GM12892 (cell line): ENCODE results near the gene DNMT3B.

ENCODE experiments used
- POLR2A ChIP-seq: IDR thresholded peaks from 2 replicates; pipeline ENCODE4 v1.6.1; 2011; ENCODE audit warnings: low read depth, low read length, control low read depth
- POLR2AphosphoS5 ChIP-seq: IDR thresholded peaks from 2 replicates; pipeline ENCODE4 v1.6.1; 2011; ENCODE audit warnings: low read depth, low read length, control low read depth
- TAF1 ChIP-seq: IDR thresholded peaks from 2 replicates; pipeline ENCODE4 v1.6.1; 2011; ENCODE audit warnings: low read depth, mild to moderate bottlenecking, control low read depth, low read length, borderline replicate concordance

GRCh38 chr20:32792731-32793458, 30.7 kb downstream of the DNMT3B start:
- TF ChIP-seq POLR2A (no peak), POLR2AphosphoS5 (no peak), TAF1 (no peak)
